ENCODE results near the gene MRPL36.

GRCh38 chr5:1786621-1787471 lies 12.8 kb downstream of the MRPL36 start:
- no peak for TF ChIP-seq POLR2AphosphoS5 (IDR thresholded peaks at IDR 0.05)
- TF ChIP-seq, protein P1, sequence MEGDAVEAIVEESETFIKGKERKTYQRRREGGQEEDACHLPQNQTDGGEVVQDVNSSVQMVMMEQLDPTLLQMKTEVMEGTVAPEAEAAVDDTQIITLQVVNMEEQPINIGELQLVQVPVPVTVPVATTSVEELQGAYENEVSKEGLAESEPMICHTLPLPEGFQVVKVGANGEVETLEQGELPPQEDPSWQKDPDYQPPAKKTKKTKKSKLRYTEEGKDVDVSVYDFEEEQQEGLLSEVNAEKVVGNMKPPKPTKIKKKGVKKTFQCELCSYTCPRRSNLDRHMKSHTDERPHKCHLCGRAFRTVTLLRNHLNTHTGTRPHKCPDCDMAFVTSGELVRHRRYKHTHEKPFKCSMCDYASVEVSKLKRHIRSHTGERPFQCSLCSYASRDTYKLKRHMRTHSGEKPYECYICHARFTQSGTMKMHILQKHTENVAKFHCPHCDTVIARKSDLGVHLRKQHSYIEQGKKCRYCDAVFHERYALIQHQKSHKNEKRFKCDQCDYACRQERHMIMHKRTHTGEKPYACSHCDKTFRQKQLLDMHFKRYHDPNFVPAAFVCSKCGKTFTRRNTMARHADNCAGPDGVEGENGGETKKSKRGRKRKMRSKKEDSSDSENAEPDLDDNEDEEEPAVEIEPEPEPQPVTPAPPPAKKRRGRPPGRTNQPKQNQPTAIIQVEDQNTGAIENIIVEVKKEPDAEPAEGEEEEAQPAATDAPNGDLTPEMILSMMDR (IDR thresholded peaks at IDR 0.05) = no peak
- TF ChIP-seq POLR2A (IDR thresholded peaks at IDR 0.05; ENCODE audit: low read depth) = no peak
- TF ChIP-seq EP300 (IDR thresholded peaks at IDR 0.05) = no peak

Data from esophagus muscularis mucosa (tissue), 4 donors.